SK-N-SH treated with all-trans-retinoic acid at 6 μM for 48 hours (cell line): ENCODE results near the gene OR5K4.

Experiments used
- ATAC-seq: fragments of 200-7000 bp; cut with Tn5 transposase; 3 replicates; pipeline ENCODE4 v1.9.1; 2020; ENCODE audit warnings: mild to moderate bottlenecking, moderate library complexity
- ARNTL ChIP-seq: fragments of 450-650 bp; formaldehyde crosslinking; IDR thresholded peaks from 2 replicates; pipeline ENCODE4 v1.5.0; 2020; ENCODE audit warnings: low read depth, mild to moderate bottlenecking, moderate library complexity, borderline replicate concordance
- BACH2 ChIP-seq: fragments of 250-450 bp; sonication (Bioruptor Pico); IDR thresholded peaks from 2 replicates; pipeline ENCODE4 v1.9.0; 2021; ENCODE audit warnings: mild to moderate bottlenecking, borderline replicate concordance
- CSDC2 ChIP-seq: fragments of 250-450 bp; sonication (Bioruptor Pico); IDR thresholded peaks from 2 replicates; pipeline ENCODE4 v1.5.0; 2020; ENCODE audit warnings: mild to moderate bottlenecking, moderate library complexity
- ESRRG ChIP-seq: fragments of 250-450 bp; sonication (Bioruptor Pico); IDR thresholded peaks from 2 replicates; pipeline ENCODE4 v1.6.1; 2021; ENCODE audit warnings: mild to moderate bottlenecking
- GLIS3 ChIP-seq: fragments of 250-450 bp; sonication (Bioruptor Pico); IDR thresholded peaks from 2 replicates; pipeline ENCODE4 v1.5.0; 2020; ENCODE audit warnings: mild to moderate bottlenecking, moderate library complexity
- ISL1 ChIP-seq: fragments of 250-450 bp; sonication (Bioruptor Pico); IDR thresholded peaks from 2 replicates; pipeline ENCODE4 v2.1.2; 2022; ENCODE audit warnings: mild to moderate bottlenecking, moderate library complexity
- OSR1 ChIP-seq: fragments of 250-450 bp; sonication (Bioruptor Pico); IDR thresholded peaks from 2 replicates; pipeline ENCODE4 v1.8.0; 2022; ENCODE audit warnings: moderate library complexity, mild to moderate bottlenecking, inconsistent platforms
- PPARA ChIP-seq: fragments of 250-450 bp; sonication (Bioruptor Pico); IDR thresholded peaks from 2 replicates; pipeline ENCODE4 v1.5.0; 2020; ENCODE audit warnings: mild to moderate bottlenecking, borderline replicate concordance
- RARB ChIP-seq: fragments of 250-450 bp; sonication (Bioruptor Pico); IDR thresholded peaks from 2 replicates; pipeline ENCODE4 v1.8.0; 2021; ENCODE audit warnings: mild to moderate bottlenecking, moderate library complexity
- SNAI2 ChIP-seq: fragments of 250-450 bp; sonication (Bioruptor Pico); IDR thresholded peaks from 2 replicates; pipeline ENCODE4 v1.5.0; 2020; ENCODE audit warnings: mild to moderate bottlenecking, moderate library complexity
- TOX ChIP-seq: fragments of 250-450 bp; sonication (Bioruptor Pico); IDR thresholded peaks from 2 replicates; pipeline ENCODE4 v1.8.0; 2021; ENCODE audit warnings: mild to moderate bottlenecking, moderate library complexity, borderline replicate concordance
- ZC3H10 ChIP-seq: fragments of 250-450 bp; sonication (Bioruptor Pico); IDR thresholded peaks from 2 replicates; pipeline ENCODE4 v1.5.1; 2021; ENCODE audit warnings: mild to moderate bottlenecking, moderate library complexity
- ZFP3 ChIP-seq: fragments of 250-450 bp; sonication (Bioruptor Pico); IDR thresholded peaks from 2 replicates; pipeline ENCODE4 v1.5.0; 2020; ENCODE audit warnings: mild to moderate bottlenecking, moderate library complexity
- ZFP30 ChIP-seq: fragments of 450-650 bp; formaldehyde crosslinking; IDR thresholded peaks from 2 replicates; pipeline ENCODE4 v1.5.0; 2022; ENCODE audit warnings: mild to moderate bottlenecking, moderate library complexity
- ZNF565 ChIP-seq: fragments of 450-650 bp; formaldehyde crosslinking; conservative IDR thresholded peaks from 2 replicates; pipeline ENCODE4 v1.5.0; 2020; ENCODE audit warnings: low read depth, mild to moderate bottlenecking, moderate library complexity
- ZNF70 ChIP-seq: fragments of 450-650 bp; formaldehyde crosslinking; IDR thresholded peaks from 2 replicates; pipeline ENCODE4 v1.5.0; 2020; ENCODE audit warnings: mild to moderate bottlenecking, moderate library complexity
- ZNF8 ChIP-seq: fragments of 450-650 bp; formaldehyde crosslinking; IDR thresholded peaks from 2 replicates; pipeline ENCODE4 v1.5.0; 2020; ENCODE audit warnings: mild to moderate bottlenecking, moderate library complexity
- TF ChIP-seq, protein P1 (sequence below): fragments of 250-450 bp; sonication (Bioruptor Pico); IDR thresholded peaks from 2 replicates; pipeline ENCODE4 v1.8.0; 2021; ENCODE audit warnings: low read depth, mild to moderate bottlenecking, moderate library complexity, borderline replicate concordance
- TF ChIP-seq, protein P2 (sequence below): fragments of 250-450 bp; sonication (Bioruptor Pico); IDR thresholded peaks from 2 replicates; pipeline ENCODE4 v1.8.0; 2020; ENCODE audit warnings: mild to moderate bottlenecking, moderate library complexity, borderline replicate concordance
- TF ChIP-seq, protein P3 (sequence below): fragments of 250-450 bp; sonication (Bioruptor Pico); IDR thresholded peaks from 2 replicates; pipeline ENCODE4 v1.5.1; 2021; ENCODE audit warnings: mild to moderate bottlenecking, moderate library complexity
- TF ChIP-seq, protein P4 (sequence below): fragments of 250-450 bp; sonication (Bioruptor Pico); IDR thresholded peaks from 2 replicates; pipeline ENCODE4 v1.5.0; 2020; ENCODE audit warnings: mild to moderate bottlenecking, moderate library complexity

The OR5K4 gene

DNA sequence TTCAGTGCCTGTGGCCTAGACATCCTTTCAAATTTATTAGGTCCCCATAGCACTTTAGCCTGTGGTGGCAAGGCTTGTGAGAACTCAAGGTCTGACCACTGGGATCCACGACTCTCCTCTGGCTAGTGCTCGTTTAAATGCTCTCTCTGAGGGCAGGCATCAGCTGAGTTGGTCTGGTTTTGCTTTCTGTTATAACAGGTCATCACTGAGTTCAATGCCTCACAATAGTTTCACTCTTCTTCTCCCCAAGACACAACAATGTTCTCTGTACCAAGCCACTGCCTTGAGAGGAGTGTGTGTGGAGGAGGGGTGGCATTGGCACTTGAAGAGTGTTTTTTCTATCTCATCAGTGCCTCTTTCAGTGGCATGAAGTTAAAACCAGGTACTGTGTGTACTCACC, 7.6 kb downstream of the OR5K4 start:
- TF ChIP-seq TOX (no peak), ISL1 (CRISPR knock-in tag) (no peak), ZC3H10 (CRISPR knock-in tag) (no peak), ESRRG (CRISPR knock-in tag) (no peak), ZNF565 (CRISPR knock-in tag) (no peak), SNAI2 (CRISPR knock-in tag) (no peak), CSDC2 (CRISPR knock-in tag) (no peak), BACH2 (no peak), ARNTL (no peak), OSR1 (CRISPR knock-in tag) (no peak)
- TF ChIP-seq, protein P1, sequence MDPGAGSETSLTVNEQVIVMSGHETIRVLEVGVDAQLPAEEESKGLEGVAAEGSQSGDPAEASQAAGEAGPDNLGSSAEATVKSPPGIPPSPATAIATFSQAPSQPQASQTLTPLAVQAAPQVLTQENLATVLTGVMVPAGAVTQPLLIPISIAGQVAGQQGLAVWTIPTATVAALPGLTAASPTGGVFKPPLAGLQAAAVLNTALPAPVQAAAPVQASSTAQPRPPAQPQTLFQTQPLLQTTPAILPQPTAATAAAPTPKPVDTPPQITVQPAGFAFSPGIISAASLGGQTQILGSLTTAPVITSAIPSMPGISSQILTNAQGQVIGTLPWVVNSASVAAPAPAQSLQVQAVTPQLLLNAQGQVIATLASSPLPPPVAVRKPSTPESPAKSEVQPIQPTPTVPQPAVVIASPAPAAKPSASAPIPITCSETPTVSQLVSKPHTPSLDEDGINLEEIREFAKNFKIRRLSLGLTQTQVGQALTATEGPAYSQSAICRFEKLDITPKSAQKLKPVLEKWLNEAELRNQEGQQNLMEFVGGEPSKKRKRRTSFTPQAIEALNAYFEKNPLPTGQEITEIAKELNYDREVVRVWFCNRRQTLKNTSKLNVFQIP (CRISPR knock-in tag) = no peak
- TF ChIP-seq, protein P2, sequence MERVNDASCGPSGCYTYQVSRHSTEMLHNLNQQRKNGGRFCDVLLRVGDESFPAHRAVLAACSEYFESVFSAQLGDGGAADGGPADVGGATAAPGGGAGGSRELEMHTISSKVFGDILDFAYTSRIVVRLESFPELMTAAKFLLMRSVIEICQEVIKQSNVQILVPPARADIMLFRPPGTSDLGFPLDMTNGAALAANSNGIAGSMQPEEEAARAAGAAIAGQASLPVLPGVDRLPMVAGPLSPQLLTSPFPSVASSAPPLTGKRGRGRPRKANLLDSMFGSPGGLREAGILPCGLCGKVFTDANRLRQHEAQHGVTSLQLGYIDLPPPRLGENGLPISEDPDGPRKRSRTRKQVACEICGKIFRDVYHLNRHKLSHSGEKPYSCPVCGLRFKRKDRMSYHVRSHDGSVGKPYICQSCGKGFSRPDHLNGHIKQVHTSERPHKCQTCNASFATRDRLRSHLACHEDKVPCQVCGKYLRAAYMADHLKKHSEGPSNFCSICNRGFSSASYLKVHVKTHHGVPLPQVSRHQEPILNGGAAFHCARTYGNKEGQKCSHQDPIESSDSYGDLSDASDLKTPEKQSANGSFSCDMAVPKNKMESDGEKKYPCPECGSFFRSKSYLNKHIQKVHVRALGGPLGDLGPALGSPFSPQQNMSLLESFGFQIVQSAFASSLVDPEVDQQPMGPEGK (CRISPR knock-in tag) = no peak
- ATAC-seq = no peak

DNA sequence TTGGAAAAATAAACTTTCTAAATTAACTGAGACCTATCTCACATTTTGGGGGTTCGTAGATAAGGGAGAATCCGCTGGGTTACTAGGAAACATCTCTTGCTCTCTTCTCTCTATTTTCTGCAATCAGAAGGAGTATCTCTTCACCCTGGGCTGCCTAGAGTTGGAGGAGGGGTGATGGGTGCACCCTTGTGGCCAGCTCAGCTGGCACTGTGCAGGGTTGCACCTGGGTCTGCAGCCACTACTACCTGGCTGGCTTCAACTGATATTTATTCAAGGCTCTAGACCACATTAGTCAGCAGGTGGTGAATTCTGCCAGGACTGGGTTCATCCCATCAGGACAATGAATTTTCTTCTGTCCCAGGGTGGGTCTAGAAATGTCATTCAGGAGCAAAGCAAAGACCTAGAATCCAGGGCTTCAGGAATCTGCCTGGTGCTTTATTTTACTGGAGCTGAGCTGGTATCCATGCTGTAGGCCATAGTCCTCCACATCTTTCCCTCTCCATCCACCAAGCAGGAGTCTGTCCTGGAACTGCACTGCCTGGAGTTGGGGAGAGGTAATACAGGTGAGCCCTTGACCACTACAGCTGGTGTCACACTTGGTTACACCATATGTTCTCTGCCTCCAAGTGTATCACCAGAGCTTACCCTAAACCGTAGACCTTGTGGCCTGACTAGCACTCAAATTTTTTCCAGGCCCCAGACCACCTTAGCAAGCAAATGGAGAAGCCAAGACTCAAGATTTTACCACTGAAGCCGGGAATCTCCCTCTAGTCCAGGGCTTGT, 14.0 kb downstream of the OR5K4 start:
- ATAC-seq = no peak
- no peak for TF ChIP-seq ZFP30 (CRISPR knock-in tag)
- no peak for TF ChIP-seq ZNF8
- no peak for TF ChIP-seq GLIS3 (CRISPR knock-in tag)
- no peak for TF ChIP-seq ESRRG (CRISPR knock-in tag)
- no peak for TF ChIP-seq OSR1 (CRISPR knock-in tag)
- TF ChIP-seq ZC3H10 (CRISPR knock-in tag) = no peak

DNA sequence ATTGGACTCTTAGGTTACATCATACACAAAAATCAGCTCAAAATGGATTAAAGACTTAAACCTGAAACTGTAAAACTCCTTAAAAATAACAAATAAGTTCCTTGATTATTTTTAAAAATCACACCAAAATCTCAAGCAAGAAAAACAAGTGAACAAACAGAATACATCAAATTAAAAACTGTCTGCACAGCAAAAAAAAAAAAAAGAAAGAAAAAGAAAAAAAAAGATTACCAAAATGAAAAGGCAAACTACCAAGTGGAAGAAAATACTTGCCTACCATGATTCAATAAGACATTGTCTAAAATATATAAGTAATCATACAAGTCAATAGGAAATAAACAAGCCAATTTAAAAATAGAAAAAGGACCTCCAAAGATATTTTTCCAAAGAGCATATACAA, 17.5 kb downstream of the OR5K4 start:
- no peak for TF ChIP-seq TOX
- no peak for TF ChIP-seq OSR1 (CRISPR knock-in tag)
- TF ChIP-seq ZFP3 = no peak
- no peak for ATAC-seq

DNA sequence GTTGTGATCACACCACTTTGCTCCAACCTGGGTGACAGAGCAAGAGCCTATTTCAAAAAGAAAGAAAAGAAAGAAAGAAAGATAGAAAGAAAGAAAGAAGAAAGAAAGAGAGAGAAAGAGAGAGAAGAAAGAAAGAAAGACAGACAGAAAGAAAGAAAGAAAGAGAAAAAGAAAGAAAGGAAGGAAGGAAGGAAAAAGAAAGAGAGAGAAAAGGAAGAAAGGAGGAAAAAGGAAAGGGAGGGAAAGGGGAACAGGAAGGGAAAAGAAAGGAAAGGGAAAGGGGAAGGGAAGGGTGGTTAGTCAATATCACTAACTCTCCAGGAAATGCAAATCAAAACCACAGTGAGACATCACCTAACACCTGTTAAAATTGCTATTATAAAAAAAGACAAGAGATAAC, 18.2 kb downstream of the OR5K4 start:
- TF ChIP-seq, protein P1 (CRISPR knock-in tag) = no peak
- TF ChIP-seq PPARA (CRISPR knock-in tag) (no peak), ARNTL (no peak), OSR1 (CRISPR knock-in tag) (no peak), ZFP30 (CRISPR knock-in tag) (no peak), RARB (no peak), ZNF565 (CRISPR knock-in tag) (no peak), CSDC2 (CRISPR knock-in tag) (no peak), ESRRG (CRISPR knock-in tag) (no peak), BACH2 (no peak), ZFP3 (no peak), ZNF70 (CRISPR knock-in tag) (no peak), SNAI2 (CRISPR knock-in tag) (no peak), ZNF8 (no peak), ZC3H10 (CRISPR knock-in tag) (no peak), TOX (no peak), ISL1 (CRISPR knock-in tag) (no peak)
- TF ChIP-seq, protein P3, sequence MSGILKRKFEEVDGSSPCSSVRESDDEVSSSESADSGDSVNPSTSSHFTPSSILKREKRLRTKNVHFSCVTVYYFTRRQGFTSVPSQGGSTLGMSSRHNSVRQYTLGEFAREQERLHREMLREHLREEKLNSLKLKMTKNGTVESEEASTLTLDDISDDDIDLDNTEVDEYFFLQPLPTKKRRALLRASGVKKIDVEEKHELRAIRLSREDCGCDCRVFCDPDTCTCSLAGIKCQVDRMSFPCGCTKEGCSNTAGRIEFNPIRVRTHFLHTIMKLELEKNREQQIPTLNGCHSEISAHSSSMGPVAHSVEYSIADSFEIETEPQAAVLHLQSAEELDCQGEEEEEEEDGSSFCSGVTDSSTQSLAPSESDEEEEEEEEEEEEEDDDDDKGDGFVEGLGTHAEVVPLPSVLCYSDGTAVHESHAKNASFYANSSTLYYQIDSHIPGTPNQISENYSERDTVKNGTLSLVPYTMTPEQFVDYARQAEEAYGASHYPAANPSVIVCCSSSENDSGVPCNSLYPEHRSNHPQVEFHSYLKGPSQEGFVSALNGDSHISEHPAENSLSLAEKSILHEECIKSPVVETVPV (CRISPR knock-in tag) = no peak
- TF ChIP-seq, protein P2 (CRISPR knock-in tag) = no peak
- TF ChIP-seq, protein P4, sequence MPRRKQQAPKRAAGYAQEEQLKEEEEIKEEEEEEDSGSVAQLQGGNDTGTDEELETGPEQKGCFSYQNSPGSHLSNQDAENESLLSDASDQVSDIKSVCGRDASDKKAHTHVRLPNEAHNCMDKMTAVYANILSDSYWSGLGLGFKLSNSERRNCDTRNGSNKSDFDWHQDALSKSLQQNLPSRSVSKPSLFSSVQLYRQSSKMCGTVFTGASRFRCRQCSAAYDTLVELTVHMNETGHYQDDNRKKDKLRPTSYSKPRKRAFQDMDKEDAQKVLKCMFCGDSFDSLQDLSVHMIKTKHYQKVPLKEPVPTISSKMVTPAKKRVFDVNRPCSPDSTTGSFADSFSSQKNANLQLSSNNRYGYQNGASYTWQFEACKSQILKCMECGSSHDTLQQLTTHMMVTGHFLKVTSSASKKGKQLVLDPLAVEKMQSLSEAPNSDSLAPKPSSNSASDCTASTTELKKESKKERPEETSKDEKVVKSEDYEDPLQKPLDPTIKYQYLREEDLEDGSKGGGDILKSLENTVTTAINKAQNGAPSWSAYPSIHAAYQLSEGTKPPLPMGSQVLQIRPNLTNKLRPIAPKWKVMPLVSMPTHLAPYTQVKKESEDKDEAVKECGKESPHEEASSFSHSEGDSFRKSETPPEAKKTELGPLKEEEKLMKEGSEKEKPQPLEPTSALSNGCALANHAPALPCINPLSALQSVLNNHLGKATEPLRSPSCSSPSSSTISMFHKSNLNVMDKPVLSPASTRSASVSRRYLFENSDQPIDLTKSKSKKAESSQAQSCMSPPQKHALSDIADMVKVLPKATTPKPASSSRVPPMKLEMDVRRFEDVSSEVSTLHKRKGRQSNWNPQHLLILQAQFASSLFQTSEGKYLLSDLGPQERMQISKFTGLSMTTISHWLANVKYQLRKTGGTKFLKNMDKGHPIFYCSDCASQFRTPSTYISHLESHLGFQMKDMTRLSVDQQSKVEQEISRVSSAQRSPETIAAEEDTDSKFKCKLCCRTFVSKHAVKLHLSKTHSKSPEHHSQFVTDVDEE (CRISPR knock-in tag) = no peak
- no peak for ATAC-seq
